ENCODE data around the gene BTBD18.

The BTBD18 gene

GRCh38 chr11:57713835-57714234 lies 37.8 kb downstream of the BTBD18 start:
- Histone ChIP-seq H3F3A (ENCODE audit: insufficient read depth) (no peaks in the 10 kb centered on the region; the same call in 1 of the 2 replicates), H2AFZ (ENCODE audit: low read depth, low read length, severe bottlenecking) (no peak overlapping the region), H3K9ac (ENCODE audit: low read length) (peak overlapping the region; percentile 90), H3K4me2 (ENCODE audit: low read depth, low read length, poor library complexity, severe bottlenecking) (peak overlapping the region; percentile 87), H3K4me3 (ENCODE audit: insufficient read depth, low read length, poor library complexity, severe bottlenecking) (peak overlapping the region; percentile 97), H3K27ac (ENCODE audit: low read depth, low read length) (no peak overlapping the region), H3K79me2 (ENCODE audit: insufficient read depth, low read length) (peaks cover 58% of the 10 kb centered on the region), H3K9me2 (replicated peaks; ENCODE audit: insufficient read depth, low read length) (no peaks in the 10 kb centered on the region), H3K36me3 (ENCODE audit: low read length) (no peaks in the 10 kb centered on the region), H3K9me3 (ENCODE audit: insufficient read depth, low read length) (no peaks in the 10 kb centered on the region), H4K20me1 (ENCODE audit: low read depth, low read length) (no peaks in the 10 kb centered on the region), H3K27me3 (ENCODE audit: low read length) (no peaks in the 10 kb centered on the region)
- TF ChIP-seq EZH2phosphoT487 (conservative IDR thresholded peaks at IDR 0.05; ENCODE audit: low read length), result no peak
- TF ChIP-seq, protein P1, sequence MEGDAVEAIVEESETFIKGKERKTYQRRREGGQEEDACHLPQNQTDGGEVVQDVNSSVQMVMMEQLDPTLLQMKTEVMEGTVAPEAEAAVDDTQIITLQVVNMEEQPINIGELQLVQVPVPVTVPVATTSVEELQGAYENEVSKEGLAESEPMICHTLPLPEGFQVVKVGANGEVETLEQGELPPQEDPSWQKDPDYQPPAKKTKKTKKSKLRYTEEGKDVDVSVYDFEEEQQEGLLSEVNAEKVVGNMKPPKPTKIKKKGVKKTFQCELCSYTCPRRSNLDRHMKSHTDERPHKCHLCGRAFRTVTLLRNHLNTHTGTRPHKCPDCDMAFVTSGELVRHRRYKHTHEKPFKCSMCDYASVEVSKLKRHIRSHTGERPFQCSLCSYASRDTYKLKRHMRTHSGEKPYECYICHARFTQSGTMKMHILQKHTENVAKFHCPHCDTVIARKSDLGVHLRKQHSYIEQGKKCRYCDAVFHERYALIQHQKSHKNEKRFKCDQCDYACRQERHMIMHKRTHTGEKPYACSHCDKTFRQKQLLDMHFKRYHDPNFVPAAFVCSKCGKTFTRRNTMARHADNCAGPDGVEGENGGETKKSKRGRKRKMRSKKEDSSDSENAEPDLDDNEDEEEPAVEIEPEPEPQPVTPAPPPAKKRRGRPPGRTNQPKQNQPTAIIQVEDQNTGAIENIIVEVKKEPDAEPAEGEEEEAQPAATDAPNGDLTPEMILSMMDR (IDR thresholded peaks at IDR 0.05; ENCODE audit: insufficient read depth, low read length, poor library complexity, severe bottlenecking), result no peak

DNA sequence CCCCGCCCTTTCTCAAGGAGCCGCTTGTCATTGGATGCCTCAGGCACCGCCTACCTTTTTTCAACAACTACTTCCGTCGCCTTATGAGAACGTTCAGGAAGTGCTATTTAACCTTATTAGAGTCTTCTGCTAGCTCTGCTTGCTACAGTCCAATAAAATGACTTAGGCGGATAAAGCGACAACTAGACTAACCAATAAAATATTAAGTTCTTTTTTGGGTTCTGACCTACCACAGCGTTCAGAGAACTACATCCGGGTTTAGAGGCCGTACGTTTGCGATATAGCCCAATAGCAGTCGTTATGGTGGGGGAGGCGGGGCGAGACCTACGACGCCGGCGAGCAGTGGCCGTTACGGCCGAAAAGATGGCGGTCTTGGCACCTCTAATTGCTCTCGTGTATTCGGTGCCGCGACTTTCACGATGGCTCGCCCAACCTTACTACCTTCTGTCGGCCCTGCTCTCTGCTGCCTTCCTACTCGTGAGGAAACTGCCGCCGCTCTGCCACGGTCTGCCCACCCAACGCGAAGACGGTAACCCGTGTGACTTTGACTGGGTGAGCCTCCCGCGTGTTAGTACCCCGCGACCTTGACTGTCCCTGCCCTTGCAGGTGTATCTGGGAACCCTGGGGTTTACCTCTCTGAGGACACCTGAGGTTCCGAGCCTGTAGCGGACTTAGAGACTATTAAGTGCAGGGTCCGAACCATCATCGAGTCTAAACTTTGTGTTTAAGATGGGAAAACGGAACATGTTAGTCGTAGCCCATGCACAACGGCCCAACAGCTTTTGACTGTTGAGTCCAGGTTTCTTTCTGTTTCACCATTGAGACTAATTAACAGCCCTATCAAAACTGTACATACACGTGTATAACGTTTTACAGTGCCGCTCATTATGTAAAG lies 39.1 kb downstream of the BTBD18 start, which contains the start of gene TMX2:
Gene TMX2, plus strand, starts transcription at position 338 of the 895 bp plus-strand sequence. Its CDS starts 26 bp downstream, at position 364.
- Histone ChIP-seq H3K4me2 (ENCODE audit: low read depth, low read length, poor library complexity, severe bottlenecking) (peak within 1 kb of the TSS; percentile 87), H3K27ac (ENCODE audit: low read depth, low read length) (peak within 1 kb of the TSS; percentile 60), H4K20me1 (ENCODE audit: low read depth, low read length) (no peaks in the 10 kb centered on the region), H3K4me3 (ENCODE audit: insufficient read depth, low read length, poor library complexity, severe bottlenecking) (peak within 1 kb of the TSS; percentile 97), H3K27me3 (ENCODE audit: low read length) (no peaks in the 10 kb centered on the region), H2AFZ (ENCODE audit: low read depth, low read length, severe bottlenecking) (peak within 1 kb of the TSS; percentile 87), H3F3A (ENCODE audit: insufficient read depth) (no peaks in the 10 kb centered on the region; the same call in 1 of the 2 replicates), H3K9me3 (ENCODE audit: insufficient read depth, low read length) (no peaks in the 10 kb centered on the region), H3K36me3 (ENCODE audit: low read length) (no peaks in the 10 kb centered on the region), H3K79me2 (ENCODE audit: insufficient read depth, low read length) (peaks cover 49% of the 10 kb centered on the region), H3K9ac (ENCODE audit: low read length) (peak within 1 kb of the TSS; percentile 90), H3K9me2 (replicated peaks; ENCODE audit: insufficient read depth, low read length) (no peaks in the 10 kb centered on the region)
- no peak for TF ChIP-seq EZH2phosphoT487 (conservative IDR thresholded peaks at IDR 0.05; ENCODE audit: low read length)
- TF ChIP-seq, protein P1 (IDR thresholded peaks at IDR 0.05; ENCODE audit: insufficient read depth, low read length, poor library complexity, severe bottlenecking), result no peak

- H3K9me3 ChIP-seq (ENCODE audit: insufficient read depth, low read length), result no peaks in the 10 kb centered on the region
- H2AFZ ChIP-seq (ENCODE audit: low read depth, low read length, severe bottlenecking), result peak within 1 kb of the TSS; percentile 87
- H3K36me3 ChIP-seq (ENCODE audit: low read length), result no peaks in the 10 kb centered on the region
- peak within 1 kb of the TSS; percentile 87 for H3K4me2 ChIP-seq (ENCODE audit: low read depth, low read length, poor library complexity, severe bottlenecking)
- H3K9me2 ChIP-seq (replicated peaks; ENCODE audit: insufficient read depth, low read length), result no peaks in the 10 kb centered on the region
- H3K4me3 ChIP-seq (ENCODE audit: insufficient read depth, low read length, poor library complexity, severe bottlenecking), result peak within 1 kb of the TSS; percentile 97
- peak within 1 kb of the TSS; percentile 90 for H3K9ac ChIP-seq (ENCODE audit: low read length)
- H4K20me1 ChIP-seq (ENCODE audit: low read depth, low read length), result no peaks in the 10 kb centered on the region
- no peak for TF ChIP-seq EZH2phosphoT487 (conservative IDR thresholded peaks at IDR 0.05; ENCODE audit: low read length)
- TF ChIP-seq, protein P1 (IDR thresholded peaks at IDR 0.05; ENCODE audit: insufficient read depth, low read length, poor library complexity, severe bottlenecking), result no peak
- H3F3A ChIP-seq (ENCODE audit: insufficient read depth), result no peaks in the 10 kb centered on the region; the same call in 1 of the 2 replicates
- H3K27me3 ChIP-seq (ENCODE audit: low read length), result no peaks in the 10 kb centered on the region
- peak within 1 kb of the TSS; percentile 60 for H3K27ac ChIP-seq (ENCODE audit: low read depth, low read length)
- H3K79me2 ChIP-seq (ENCODE audit: insufficient read depth, low read length), result peaks cover 53% of the 10 kb centered on the region
Observed at GRCh38 chr11:57711414-57712255, 40.0 kb downstream of the BTBD18 start, which contains the start of gene MED19. TSS of gene MED19 (minus strand) at chr11:57712215. CDS start at chr11:57712179, 36 bp downstream.

Data from SU-DHL-6 (cell line).